Measurements from ENCODE around the gene MAPK4. TPM values are rescaled to one million over a fixed set of nuclear protein-coding genes. Genes with fewer than 3 reads are reported as not detected.
"Not testable (repeated sequence)": the region's sequence is repeated elsewhere in the genome, so short reads cannot be mapped to it uniquely, and the experiment has no call there.

The MAPK4 gene
- total RNA-seq, 3 donors from 2014 or later, result 0.64 to 1.9 (median 1.3) TPM

DNA sequence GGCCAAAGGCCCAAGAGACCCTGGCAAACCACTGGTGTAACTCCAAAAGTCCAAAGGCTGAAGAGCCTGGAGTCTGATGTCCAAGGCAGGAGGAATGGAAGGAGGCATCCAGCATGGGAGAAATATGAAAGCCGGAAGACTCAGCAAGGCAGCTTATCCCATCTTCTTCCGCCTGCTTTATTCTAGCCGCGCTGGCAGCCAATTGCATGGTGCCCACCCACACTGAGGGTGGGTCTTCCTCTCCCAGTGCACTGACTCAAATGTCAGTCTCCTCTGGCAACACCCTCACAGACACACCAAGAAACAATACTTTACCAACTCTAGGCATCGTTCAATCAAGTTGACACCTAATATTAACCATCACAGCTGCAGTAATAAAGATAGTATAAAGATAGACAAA lies 34.1 kb downstream of the MAPK4 start:
- no peaks in the 10 kb centered on the region for H3K27me3 ChIP-seq
- intact Hi-C loops (cut with DNase I; ENCODE audit: low total_unique reads), result no loop called here
- H3K4me3 ChIP-seq, result no peak overlapping the region
- no peaks in the 10 kb centered on the region for H3K9me3 ChIP-seq
- TF ChIP-seq POLR2AphosphoS5 (IDR thresholded peaks at IDR 0.05), result no peak
- TF ChIP-seq, protein P1, sequence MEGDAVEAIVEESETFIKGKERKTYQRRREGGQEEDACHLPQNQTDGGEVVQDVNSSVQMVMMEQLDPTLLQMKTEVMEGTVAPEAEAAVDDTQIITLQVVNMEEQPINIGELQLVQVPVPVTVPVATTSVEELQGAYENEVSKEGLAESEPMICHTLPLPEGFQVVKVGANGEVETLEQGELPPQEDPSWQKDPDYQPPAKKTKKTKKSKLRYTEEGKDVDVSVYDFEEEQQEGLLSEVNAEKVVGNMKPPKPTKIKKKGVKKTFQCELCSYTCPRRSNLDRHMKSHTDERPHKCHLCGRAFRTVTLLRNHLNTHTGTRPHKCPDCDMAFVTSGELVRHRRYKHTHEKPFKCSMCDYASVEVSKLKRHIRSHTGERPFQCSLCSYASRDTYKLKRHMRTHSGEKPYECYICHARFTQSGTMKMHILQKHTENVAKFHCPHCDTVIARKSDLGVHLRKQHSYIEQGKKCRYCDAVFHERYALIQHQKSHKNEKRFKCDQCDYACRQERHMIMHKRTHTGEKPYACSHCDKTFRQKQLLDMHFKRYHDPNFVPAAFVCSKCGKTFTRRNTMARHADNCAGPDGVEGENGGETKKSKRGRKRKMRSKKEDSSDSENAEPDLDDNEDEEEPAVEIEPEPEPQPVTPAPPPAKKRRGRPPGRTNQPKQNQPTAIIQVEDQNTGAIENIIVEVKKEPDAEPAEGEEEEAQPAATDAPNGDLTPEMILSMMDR (IDR thresholded peaks at IDR 0.05), result no peak
- no peak for TF ChIP-seq POLR2A (IDR thresholded peaks at IDR 0.05)
- DNase-seq (ENCODE audit: low spot score in 2 of 2), result no peak
- H3K36me3 ChIP-seq, result no peaks in the 10 kb centered on the region
- no peaks in the 10 kb centered on the region for H3K4me1 ChIP-seq
- H3K27ac ChIP-seq, result no peak overlapping the region

DNA sequence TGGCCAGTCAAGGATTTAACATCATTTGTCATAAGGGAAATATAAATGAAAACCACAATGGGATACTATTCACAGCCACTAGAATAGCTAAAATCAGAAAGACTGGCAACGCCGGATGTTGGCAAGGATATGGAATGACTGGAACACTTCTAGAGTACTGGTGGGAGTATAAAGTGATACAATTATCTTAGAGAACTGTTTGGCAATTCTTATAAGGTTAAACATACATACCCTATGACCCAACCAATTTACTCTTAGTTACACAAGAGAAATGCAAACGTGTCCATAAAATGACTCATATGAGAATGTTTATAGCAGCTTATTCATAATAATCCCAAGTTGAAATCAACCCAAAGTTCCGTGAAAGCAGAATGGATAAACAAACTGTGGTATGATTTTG lies 35.1 kb downstream of the MAPK4 start:
- no peaks in the 10 kb centered on the region for H3K4me1 ChIP-seq
- no peak overlapping the region for H3K4me3 ChIP-seq
- no peak for DNase-seq (ENCODE audit: low spot score in 2 of 2)
- TF ChIP-seq POLR2AphosphoS5 (IDR thresholded peaks at IDR 0.05) (no peak), POLR2A (IDR thresholded peaks at IDR 0.05) (no peak)
- TF ChIP-seq, protein P1 (IDR thresholded peaks at IDR 0.05), result no peak
- no peaks in the 10 kb centered on the region for H3K27me3 ChIP-seq
- H3K9me3 ChIP-seq, result no peaks in the 10 kb centered on the region
- no peaks in the 10 kb centered on the region for H3K36me3 ChIP-seq
- no peak overlapping the region for H3K27ac ChIP-seq
- intact Hi-C loops (cut with DNase I; ENCODE audit: low total_unique reads), result loop anchor here (5.0 kb wide), 1 partner anchor 1837 kb away; no protein-coding TSS in a partner anchor

- Histone ChIP-seq H3K27me3 (peaks cover 0 to 3% of the 10 kb centered on the region in 2 donors), H3K4me1 (no peaks in the 10 kb centered on the region), H3K4me3 (no peak overlapping the region), H3K36me3 (no peaks in the 10 kb centered on the region), H3K9me3 (no peaks in the 10 kb centered on the region), H3K27ac (no peak overlapping the region)
- intact Hi-C loops (cut with DNase I; ENCODE audit: low total_unique reads), result no loop called here
- no peak for DNase-seq (ENCODE audit: low spot score in 2 of 2)
- TF ChIP-seq, protein P1 (IDR thresholded peaks at IDR 0.05), result no peak
- TF ChIP-seq POLR2A (IDR thresholded peaks at IDR 0.05) (no peak), POLR2AphosphoS5 (IDR thresholded peaks at IDR 0.05) (no peak)
Observed at GRCh38 chr18:50602466-50602865, 42.6 kb downstream of the MAPK4 start.

DNA sequence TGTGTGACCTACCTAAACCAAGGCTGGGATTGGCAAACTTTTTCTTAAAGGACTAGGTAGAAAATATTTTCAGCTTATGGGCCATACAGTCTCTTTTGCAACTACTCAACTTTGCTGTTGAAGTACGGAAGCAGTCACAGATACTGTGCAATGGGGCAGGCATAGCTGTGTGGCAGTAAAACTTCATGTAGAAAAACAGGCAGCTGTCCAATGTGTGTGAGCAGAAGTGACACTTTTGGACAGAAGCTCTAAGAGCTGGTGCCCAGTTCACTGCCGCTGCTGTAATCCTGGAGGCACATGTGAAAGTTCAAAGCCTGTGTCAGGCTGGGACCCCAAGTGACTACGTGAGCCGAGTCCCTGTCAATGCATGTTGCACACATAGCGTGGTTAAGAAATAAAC lies 46.7 kb downstream of the MAPK4 start:
- no peak for TF ChIP-seq POLR2AphosphoS5 (IDR thresholded peaks at IDR 0.05)
- no peak for TF ChIP-seq POLR2A (IDR thresholded peaks at IDR 0.05)
- TF ChIP-seq, protein P1 (IDR thresholded peaks at IDR 0.05), result no peak
- Histone ChIP-seq H3K9me3 (no peaks in the 10 kb centered on the region), H3K27ac (no peak overlapping the region), H3K36me3 (no peaks in the 10 kb centered on the region), H3K4me1 (no peaks in the 10 kb centered on the region), H3K27me3 (peaks cover 0 to 3% of the 10 kb centered on the region in 2 donors), H3K4me3 (no peak overlapping the region)
- DNase-seq (ENCODE audit: low spot score in 2 of 2), result no peak
- intact Hi-C loops (cut with DNase I; ENCODE audit: low total_unique reads), result loop anchor here (1.0 kb wide), 1 partner anchor 16 kb away; no protein-coding TSS in a partner anchor

DNA sequence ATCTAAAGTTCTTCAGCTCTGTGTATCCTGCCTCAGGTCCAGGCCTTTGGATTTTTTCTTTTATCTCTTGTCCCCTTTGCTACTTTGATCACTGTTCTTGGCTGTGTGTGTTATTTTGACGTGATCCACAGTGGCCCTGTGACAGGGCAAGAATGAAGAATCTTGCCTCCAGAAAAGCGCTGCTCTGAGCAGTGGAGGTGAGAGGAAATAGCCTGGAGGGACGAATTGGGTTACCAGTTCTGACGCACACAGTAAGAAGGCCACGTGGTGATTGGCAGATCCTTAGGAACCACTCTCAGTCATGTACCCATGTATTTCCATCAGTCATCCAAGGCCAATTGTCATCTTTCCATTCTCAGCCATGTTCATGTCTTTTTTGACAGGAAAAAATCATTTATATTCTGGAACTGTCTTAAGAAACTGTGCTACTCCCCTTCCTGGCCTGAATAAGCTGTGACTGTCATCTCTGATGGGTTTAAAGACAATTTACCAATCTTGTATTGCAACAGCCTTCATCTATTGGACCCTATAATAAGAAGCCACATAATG lies 47.6 kb downstream of the MAPK4 start:
- no peak overlapping the region for H3K4me3 ChIP-seq
- no peak overlapping the region for H3K27ac ChIP-seq
- intact Hi-C loops (cut with DNase I; ENCODE audit: low total_unique reads), result no loop called here
- H3K4me1 ChIP-seq, result no peaks in the 10 kb centered on the region
- no peak for DNase-seq (ENCODE audit: low spot score in 2 of 2)
- H3K27me3 ChIP-seq, result peaks cover 0 to 3% of the 10 kb centered on the region in 2 donors
- no peak for TF ChIP-seq POLR2AphosphoS5 (IDR thresholded peaks at IDR 0.05)
- TF ChIP-seq POLR2A (IDR thresholded peaks at IDR 0.05), result no peak
- TF ChIP-seq, protein P1 (IDR thresholded peaks at IDR 0.05), result no peak
- H3K36me3 ChIP-seq, result no peaks in the 10 kb centered on the region
- H3K9me3 ChIP-seq, result no peaks in the 10 kb centered on the region

- H3K27ac ChIP-seq; H3K4me1 ChIP-seq; H3K4me3 ChIP-seq; H3K36me3 ChIP-seq; DNase-seq (ENCODE audit: low spot score in 2 of 2); H3K27me3 ChIP-seq; H3K9me3 ChIP-seq; intact Hi-C loops (cut with DNase I; ENCODE audit: low total_unique reads): not testable (repeated sequence)
Observed at GRCh38 chr18:50609171-50609570, 49.3 kb downstream of the MAPK4 start.

Measured in breast epithelium (tissue), 4 donors.